Activated CD8-positive, alpha-beta memory T cell treated with anti-CD3 and anti-CD28 coated beads, Interleukin-2, amount 10 ng/mL, durations not matched to agents 7 days and 5 days (primary cell): ENCODE data around the gene TMTC2. TPM values are rescaled to one million over a fixed set of nuclear protein-coding genes. Genes with fewer than 3 reads are reported as not detected.

Experiments used
- ATAC-seq: fragments of 150-1000 bp; cut with Tn5 transposase; one replicate; pipeline ENCODE4 v1.10.0; 2021; ENCODE audit warnings: moderate library complexity
- CTCF ChIA-PET: fragments of 350-600 bp; sonication (Branson Sonifier 250); formaldehyde crosslinking; loops from one replicate; lab custom pipeline; 2021; ENCODE audit warnings: antibody characterized with exemption; lab: Charles Lee
- DNase-seq: peaks from one replicate; pipeline ENCODE4 v3.0.0-alpha.2; 2020
- H3K27ac Mint-ChIP-seq: one replicate; pipeline ENCODE4 v1.8.0; 2021; ENCODE audit warnings: mild to moderate bottlenecking, mixed read lengths
- H3K27me3 Mint-ChIP-seq: one replicate; pipeline ENCODE4 v1.8.0; 2021; ENCODE audit warnings: mixed read lengths
- H3K36me3 Mint-ChIP-seq: one replicate; pipeline ENCODE4 v1.8.0; 2021; ENCODE audit warnings: mild to moderate bottlenecking, mixed read lengths
- H3K4me1 Mint-ChIP-seq: one replicate; pipeline ENCODE4 v1.8.0; 2021; ENCODE audit warnings: mixed read lengths
- H3K4me3 Mint-ChIP-seq: one replicate; pipeline ENCODE4 v1.8.0; 2021; ENCODE audit warnings: mild to moderate bottlenecking, moderate library complexity, mixed read lengths
- H3K9me3 Mint-ChIP-seq: one replicate; pipeline ENCODE4 v1.8.0; 2022; ENCODE audit warnings: low read depth, mixed read lengths
- total RNA-seq, 2 experiments: library from RNA; stranded (reverse); gene quantifications; one replicate each; pipeline ENCODE4 v1.2.3, GENCODE V29; 2021

Gene TMTC2
- total RNA-seq, 2 experiments from 2014 or later: 3.3 to 4.5 TPM

DNA sequence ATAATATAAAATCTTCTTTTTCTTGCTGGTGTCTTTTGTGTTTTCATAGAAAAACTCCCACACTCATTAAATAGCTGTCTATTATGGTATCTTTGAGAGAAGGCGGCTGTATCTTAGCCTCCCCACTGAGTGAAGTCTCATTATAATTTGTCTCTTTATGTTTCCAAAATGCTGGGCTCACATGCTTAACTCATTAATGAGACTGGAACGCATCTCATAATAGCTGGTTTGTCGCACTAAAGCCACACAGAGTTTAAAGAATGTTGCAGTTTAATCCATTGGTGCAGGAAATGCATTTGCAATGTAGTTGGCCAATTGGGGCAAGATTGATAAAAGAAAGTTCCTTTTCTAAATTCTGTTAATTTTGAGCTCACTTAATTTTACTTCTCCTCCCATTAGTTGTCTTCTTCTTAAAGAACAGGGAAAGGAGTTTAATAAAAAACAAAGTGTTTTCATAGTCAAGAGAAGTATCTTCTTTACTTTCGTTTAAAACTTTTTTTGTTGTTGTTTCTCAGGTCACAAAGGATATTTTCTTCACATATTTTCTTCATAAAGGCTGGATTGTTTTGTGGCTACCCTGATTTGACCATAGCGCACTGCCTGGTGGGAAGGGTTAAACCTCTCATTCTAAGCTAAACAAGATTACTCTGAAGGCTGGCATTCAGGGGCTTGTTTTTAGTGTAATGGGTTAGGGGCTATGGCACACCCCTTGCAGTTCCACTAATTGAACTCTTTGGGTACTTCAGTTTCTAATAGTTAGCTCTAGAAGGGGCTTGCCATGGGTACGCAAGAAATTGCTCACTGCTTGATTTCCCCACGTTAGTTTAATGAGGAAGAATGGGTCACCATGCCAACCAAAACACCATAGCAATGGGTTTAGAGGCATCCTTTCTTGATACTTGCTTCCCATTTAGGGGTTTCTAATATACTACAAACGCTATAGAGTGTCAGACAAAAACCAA, 197.0 kb downstream of the TMTC2 start:
- Mint-ChIP-seq H3K4me3 (no peak overlapping the region), H3K4me1 (no peaks in the 10 kb centered on the region), H3K27me3 (no peaks in the 10 kb centered on the region), H3K36me3 (peaks cover 2% of the 10 kb centered on the region), H3K27ac (no peak overlapping the region), H3K9me3 (no peaks in the 10 kb centered on the region)
- no peak for DNase-seq
- ATAC-seq: no peak
- CTCF ChIA-PET: no interaction called here

DNA sequence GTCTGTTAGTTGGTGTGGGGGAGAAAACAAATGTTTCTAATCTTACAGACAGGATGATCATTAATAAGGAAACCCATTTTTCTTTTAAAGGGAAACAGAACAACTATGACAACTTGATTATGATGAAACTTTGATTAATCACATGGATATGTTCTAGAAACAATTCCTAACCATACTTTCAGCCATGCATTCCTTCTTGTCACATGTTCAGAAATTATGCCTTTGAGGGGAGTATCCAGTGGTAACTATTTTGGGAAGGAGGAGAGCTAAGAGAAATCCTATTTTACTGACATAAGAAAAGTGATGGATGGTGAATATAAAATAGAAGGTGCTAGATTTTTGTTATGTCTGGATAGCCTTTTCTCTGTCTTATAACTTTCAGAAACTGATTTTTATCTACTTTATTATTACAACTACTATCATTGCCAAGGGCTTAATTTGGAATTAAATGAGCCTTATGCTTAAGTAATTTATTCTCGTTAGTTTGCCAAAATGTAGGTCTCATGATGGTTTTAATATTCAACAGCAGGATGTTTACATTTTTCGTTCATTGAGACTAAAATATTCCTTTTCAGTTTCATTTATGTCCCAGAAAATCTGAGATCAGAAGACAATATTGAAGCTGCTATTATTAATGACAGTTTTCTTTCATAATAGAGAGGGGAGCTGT, 200.1 kb downstream of the TMTC2 start:
- ATAC-seq: no peak
- Mint-ChIP-seq H3K4me3 (no peak overlapping the region), H3K27me3 (no peaks in the 10 kb centered on the region), H3K9me3 (no peaks in the 10 kb centered on the region), H3K36me3 (no peaks in the 10 kb centered on the region), H3K27ac (no peak overlapping the region), H3K4me1 (no peaks in the 10 kb centered on the region)
- CTCF ChIA-PET: no interaction called here
- no peak for DNase-seq

DNA sequence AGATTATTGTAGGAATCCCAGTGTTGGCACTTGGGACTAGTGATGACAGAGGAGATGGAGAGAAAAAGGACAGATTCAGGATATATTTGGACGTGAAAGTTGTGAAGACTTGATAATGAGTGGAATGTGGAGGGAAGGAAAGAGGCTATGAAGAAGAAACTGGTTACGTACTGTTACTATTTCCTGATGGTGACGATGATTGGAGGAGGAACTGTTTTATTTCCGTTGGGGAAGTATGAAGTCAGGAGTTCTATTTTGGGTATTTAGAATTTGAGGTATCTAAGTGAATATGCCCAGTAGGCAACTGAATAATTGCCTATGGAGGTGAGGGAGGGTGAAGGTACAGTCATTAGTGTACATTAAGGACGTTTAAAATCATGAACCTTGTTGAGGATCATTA, 207.2 kb downstream of the TMTC2 start:
- Mint-ChIP-seq H3K4me3 (no peak overlapping the region), H3K27me3 (no peaks in the 10 kb centered on the region), H3K4me1 (no peaks in the 10 kb centered on the region), H3K27ac (no peak overlapping the region), H3K9me3 (no peaks in the 10 kb centered on the region), H3K36me3 (no peaks in the 10 kb centered on the region)
- CTCF ChIA-PET: no interaction called here
- DNase-seq (no peak), ATAC-seq (no peak)

DNA sequence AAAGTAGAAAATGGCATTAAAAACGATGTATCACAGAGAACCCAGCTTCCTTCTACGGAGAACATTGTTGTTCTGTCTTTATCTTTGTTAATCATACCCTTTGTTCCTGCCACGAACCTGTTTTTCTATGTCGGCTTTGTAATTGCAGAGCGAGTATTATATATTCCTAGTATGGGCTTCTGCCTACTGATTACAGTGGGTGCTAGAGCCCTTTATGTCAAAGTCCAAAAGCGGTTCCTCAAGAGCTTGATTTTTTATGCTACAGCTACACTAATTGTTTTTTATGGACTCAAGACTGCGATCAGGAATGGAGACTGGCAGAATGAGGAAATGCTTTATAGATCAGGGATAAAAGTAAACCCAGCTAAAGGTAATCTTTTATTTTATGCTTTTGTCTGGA, 209.6 kb downstream of the TMTC2 start:
- ATAC-seq: no peak
- DNase-seq: no peak
- no peaks in the 10 kb centered on the region for H3K27me3 Mint-ChIP-seq
- no peak overlapping the region for H3K27ac Mint-ChIP-seq
- CTCF ChIA-PET: no interaction called here
- H3K36me3 Mint-ChIP-seq: no peaks in the 10 kb centered on the region
- no peaks in the 10 kb centered on the region for H3K4me1 Mint-ChIP-seq
- no peak overlapping the region for H3K4me3 Mint-ChIP-seq
- no peaks in the 10 kb centered on the region for H3K9me3 Mint-ChIP-seq

DNA sequence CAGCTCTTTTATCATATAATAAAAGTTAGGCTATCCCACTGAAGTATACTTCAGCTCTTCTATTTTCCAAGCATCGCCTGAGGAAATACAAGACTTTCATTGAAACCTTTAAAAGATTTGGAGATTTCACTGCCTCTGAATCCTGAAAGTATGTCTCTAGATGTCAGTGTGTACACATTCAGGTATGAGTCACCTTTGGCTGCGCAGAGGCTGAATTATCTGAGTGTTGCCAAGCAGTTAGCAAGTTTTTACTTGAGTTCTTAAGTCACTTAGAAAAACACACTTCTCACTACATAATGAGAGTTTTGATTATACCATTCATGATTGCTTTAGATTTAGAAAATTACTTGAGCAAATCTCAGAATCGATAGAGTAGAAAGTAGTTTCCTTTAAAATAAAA, 210.3 kb downstream of the TMTC2 start:
- CTCF ChIA-PET: no interaction called here
- ATAC-seq: no peak

DNA sequence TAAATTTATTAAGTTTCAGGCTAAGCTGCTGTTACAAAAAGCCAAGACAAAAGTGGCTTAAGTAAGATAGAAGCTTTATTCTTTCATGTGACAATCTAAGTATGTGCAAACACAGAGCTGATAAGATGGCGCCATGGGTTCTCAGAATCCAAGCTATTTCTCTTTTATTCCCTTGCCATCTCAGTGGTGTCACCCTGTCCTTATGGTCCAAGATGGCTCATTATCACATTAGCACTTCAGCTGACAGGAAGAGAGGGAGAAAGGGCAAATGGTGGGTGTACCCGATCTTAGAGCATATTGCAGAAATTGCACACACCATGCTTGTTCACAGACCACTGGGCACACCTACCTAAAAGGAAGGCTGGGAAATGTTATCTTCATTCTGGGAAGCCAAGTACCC, 211.7 kb downstream of the TMTC2 start:
- Mint-ChIP-seq H3K4me1 (no peaks in the 10 kb centered on the region), H3K36me3 (no peaks in the 10 kb centered on the region), H3K9me3 (no peaks in the 10 kb centered on the region), H3K27me3 (no peaks in the 10 kb centered on the region), H3K4me3 (no peak overlapping the region), H3K27ac (no peak overlapping the region)
- CTCF ChIA-PET: no interaction called here
- DNase-seq: no peak
- ATAC-seq: no peak

More for the DNA sequence above, 210.3 kb downstream of the TMTC2 start:
- Mint-ChIP-seq H3K4me3 (no peak overlapping the region), H3K4me1 (no peaks in the 10 kb centered on the region), H3K27me3 (no peaks in the 10 kb centered on the region), H3K9me3 (no peaks in the 10 kb centered on the region), H3K36me3 (no peaks in the 10 kb centered on the region), H3K27ac (no peak overlapping the region)
- DNase-seq: no peak

DNA sequence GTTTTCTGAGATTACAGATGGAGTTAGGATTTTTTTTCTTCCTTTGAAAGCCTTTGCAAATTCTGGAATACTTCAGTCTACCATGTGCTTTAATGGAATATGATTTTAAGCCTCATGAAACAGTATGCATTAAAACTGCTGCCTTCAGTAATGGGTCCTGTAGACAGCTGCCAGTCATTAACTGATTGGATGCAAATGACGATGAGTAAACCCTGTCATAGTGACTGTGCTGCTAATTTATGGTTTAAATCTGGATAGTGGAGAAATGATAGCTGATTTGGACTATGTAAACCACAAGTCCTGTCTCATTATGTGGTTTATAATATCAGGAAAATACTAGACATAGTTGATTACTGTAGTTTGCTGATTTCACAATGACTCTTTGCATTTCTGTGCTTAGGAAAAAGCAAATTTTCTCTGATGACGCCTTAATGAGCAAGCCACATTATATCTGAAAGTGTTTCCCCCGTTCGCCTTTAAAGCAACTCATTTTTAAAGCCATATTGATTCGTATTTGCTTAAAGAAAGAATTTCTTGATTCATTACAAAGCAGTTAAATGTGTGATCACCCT, 217.6 kb downstream of the TMTC2 start:
- CTCF ChIA-PET: no interaction called here
- H3K4me3 Mint-ChIP-seq: no peak overlapping the region
- no peak overlapping the region for H3K27ac Mint-ChIP-seq
- ATAC-seq: no peak
- no peaks in the 10 kb centered on the region for H3K9me3 Mint-ChIP-seq
- no peaks in the 10 kb centered on the region for H3K27me3 Mint-ChIP-seq
- DNase-seq: no peak
- H3K36me3 Mint-ChIP-seq: no peaks in the 10 kb centered on the region
- no peaks in the 10 kb centered on the region for H3K4me1 Mint-ChIP-seq

DNA sequence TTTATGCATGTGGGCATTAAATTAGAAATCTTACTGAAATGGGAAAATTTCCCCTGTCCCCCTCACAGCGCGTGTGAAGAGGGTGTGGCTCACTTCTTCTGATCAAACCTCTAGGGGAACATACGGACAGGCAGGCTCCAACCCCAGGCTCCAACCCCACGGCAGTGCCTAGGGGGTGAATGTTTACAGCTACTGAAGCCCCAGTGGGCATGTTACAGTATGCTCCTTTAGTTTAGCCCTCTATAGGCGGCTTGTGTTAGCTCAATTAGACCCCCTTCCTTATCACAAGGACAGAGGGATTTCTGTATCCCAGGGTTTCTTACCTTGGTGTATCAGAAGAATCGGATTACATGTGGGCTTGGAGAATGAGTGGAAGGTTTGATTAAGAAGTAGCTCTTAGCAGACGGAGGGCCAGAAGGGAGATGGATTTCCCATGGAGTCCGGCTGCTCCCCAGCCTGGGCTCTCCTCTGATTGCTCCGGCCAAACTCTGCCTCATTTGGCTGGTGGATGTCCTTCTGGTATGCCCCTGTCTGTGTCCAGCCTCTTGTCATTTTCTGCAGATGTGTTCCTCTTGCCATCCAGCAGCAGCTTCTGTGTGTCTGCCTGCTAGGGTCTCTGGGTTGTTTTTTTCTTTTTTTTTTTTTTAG, 223.7 kb downstream of the TMTC2 start:
- Mint-ChIP-seq H3K4me1 (no peaks in the 10 kb centered on the region), H3K9me3 (no peaks in the 10 kb centered on the region), H3K27me3 (no peaks in the 10 kb centered on the region), H3K4me3 (no peak overlapping the region), H3K27ac (no peak overlapping the region), H3K36me3 (no peaks in the 10 kb centered on the region)
- DNase-seq (no peak), ATAC-seq (no peak)
- CTCF ChIA-PET: no interaction called here

DNA sequence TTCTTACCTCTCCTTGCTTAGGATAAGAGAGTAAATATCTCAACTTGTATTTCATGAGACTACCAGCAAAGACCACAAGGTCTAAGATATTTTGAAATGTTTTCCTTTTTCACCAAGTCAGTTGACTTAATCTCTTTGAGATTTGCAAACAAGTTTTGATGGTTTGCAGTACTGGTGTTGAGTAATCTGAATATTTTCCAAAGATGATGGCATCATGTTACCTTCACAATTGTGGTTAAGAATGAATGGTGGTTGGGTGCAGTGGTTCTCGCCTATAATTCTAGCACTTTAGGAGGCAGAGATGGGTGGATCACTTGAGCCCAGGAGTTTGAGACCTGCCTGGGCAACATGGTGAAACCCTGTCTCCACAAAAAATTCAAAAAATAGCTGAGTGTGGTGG, 225.7 kb downstream of the TMTC2 start:
- no peak overlapping the region for H3K27ac Mint-ChIP-seq
- no peaks in the 10 kb centered on the region for H3K36me3 Mint-ChIP-seq
- H3K9me3 Mint-ChIP-seq: no peaks in the 10 kb centered on the region
- H3K4me1 Mint-ChIP-seq: no peaks in the 10 kb centered on the region
- CTCF ChIA-PET: no interaction called here
- ATAC-seq (no peak), DNase-seq (no peak)
- no peaks in the 10 kb centered on the region for H3K27me3 Mint-ChIP-seq
- H3K4me3 Mint-ChIP-seq: no peak overlapping the region

DNA sequence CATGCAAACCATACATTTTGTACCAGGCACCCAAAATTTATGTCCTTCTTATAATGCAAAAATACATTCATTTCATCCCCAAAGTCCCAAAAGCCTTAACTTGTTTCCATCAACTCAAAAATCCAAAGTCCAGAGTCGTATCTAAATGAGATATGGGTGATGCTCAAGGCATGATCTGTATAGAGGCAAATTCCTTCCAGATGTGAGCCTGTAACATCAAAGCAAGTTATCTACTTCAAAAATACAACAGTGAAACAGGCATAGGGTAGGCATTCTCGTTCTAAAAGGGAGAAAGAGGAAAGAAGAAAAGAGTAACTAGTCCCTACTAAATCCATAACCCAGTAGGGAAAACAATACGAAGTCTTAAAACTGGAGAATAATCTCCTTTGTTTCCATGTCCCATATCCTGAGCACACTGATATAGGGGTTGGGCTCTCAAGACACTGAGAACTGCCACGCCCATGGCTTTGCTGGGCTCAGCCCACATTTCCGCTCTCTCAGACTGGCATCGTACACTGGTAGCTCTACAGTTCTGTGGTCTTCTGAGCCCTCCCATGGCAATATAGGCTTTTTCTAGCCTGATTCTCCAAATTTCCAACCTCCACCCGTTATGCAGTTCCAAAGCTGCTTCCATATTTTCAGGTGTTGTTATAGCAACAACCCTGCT, 232.8 kb downstream of the TMTC2 start:
- ATAC-seq (no peak), DNase-seq (no peak)
- CTCF ChIA-PET: no interaction called here
- H3K9me3 Mint-ChIP-seq: no peaks in the 10 kb centered on the region
- no peaks in the 10 kb centered on the region for H3K27me3 Mint-ChIP-seq
- H3K4me1 Mint-ChIP-seq: no peaks in the 10 kb centered on the region
- H3K4me3 Mint-ChIP-seq: no peak overlapping the region
- H3K36me3 Mint-ChIP-seq: no peaks in the 10 kb centered on the region
- H3K27ac Mint-ChIP-seq: no peak overlapping the region

DNA sequence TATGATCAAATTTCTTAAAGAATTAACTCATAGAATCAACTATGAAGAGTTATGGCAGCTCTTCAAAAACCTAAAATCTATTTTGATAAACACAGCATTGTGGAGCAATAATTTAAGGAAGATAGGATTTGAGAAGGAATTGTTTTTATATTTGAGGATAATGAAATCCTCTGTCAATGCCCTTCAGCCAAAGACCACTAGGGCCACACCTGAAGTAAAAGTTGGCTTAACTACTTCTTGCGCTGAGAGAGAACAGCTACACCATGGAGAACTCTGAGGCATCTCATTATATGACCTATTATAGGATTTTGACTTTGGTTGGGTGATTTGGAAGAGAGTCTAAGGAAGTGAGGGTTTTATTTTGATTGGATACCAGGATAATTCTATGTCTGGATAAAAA, 237.2 kb downstream of the TMTC2 start:
- Mint-ChIP-seq H3K27ac (no peak overlapping the region), H3K27me3 (no peaks in the 10 kb centered on the region), H3K4me1 (no peaks in the 10 kb centered on the region), H3K4me3 (no peak overlapping the region), H3K9me3 (no peaks in the 10 kb centered on the region), H3K36me3 (no peaks in the 10 kb centered on the region)
- ATAC-seq (no peak), DNase-seq (no peak)
- CTCF ChIA-PET: no interaction called here

DNA sequence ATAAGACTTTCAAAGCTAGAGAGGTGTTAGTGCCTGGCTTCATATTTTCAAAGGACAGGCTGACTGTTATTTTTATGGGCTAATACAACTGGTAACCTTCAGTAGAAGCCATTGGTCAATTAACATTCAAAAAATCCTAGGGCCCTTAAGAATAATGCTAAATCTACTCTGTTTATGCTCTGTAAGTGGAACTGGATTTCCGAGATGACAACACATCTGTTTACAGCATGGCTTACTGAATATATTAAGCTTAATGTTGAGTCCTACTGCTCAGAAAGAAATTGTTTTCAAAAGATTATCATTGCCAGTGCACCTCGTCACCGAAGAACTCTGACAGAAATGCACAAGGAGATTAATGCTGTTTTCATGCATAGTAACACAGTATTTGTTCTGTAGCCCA, 239.9 kb downstream of the TMTC2 start:
- H3K9me3 Mint-ChIP-seq: no peaks in the 10 kb centered on the region
- CTCF ChIA-PET: no interaction called here
- no peak overlapping the region for H3K27ac Mint-ChIP-seq
- no peak for ATAC-seq
- H3K36me3 Mint-ChIP-seq: no peaks in the 10 kb centered on the region
- H3K4me3 Mint-ChIP-seq: no peak overlapping the region
- no peaks in the 10 kb centered on the region for H3K27me3 Mint-ChIP-seq
- DNase-seq: no peak
- H3K4me1 Mint-ChIP-seq: no peaks in the 10 kb centered on the region

DNA sequence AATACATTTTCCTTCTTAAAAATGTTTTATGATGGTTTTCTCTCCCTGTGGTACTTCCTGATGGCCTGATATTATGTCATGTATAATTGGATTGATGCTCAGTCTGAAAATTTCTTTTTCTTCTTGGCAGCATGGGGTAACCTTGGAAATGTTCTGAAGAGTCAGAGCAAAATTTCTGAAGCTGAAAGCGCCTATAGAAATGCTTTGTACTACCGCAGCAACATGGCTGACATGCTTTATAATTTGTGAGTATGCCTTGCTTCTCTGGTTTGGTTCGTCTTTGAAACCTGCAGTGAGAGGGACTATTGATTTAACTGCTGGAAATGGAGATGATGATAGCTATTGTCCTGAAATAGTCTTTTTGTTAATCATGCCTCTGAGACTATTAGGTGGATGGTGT, 243.6 kb downstream of the TMTC2 start:
- no peaks in the 10 kb centered on the region for H3K4me1 Mint-ChIP-seq

More for the DNA sequence above, 243.6 kb downstream of the TMTC2 start:
- ATAC-seq (no peak), DNase-seq (no peak)
- no peak overlapping the region for H3K4me3 Mint-ChIP-seq
- no peaks in the 10 kb centered on the region for H3K9me3 Mint-ChIP-seq
- no peak overlapping the region for H3K27ac Mint-ChIP-seq
- CTCF ChIA-PET: interaction anchor here (1.5 kb wide), 1 partner anchor 12 kb away, joined by 4 read pairs; no protein-coding TSS in a partner anchor
- H3K36me3 Mint-ChIP-seq: peaks cover 2% of the 10 kb centered on the region
- no peaks in the 10 kb centered on the region for H3K27me3 Mint-ChIP-seq
